NK-92 treated with Interleukin-12 subunit alpha and Interleukin-12 subunit beta, amount 100 ng/mL, for 24 hours (cell line): ENCODE data around the gene DGKB.
"Not testable (repeated sequence)": the region's sequence is repeated elsewhere in the genome, so short reads cannot be mapped to it uniquely, and the experiment has no call there.

Experiments
- DNase-seq: peaks from one replicate; lab custom pipeline; 2025; lab: John Stamatoyannopoulos, UW

The DGKB gene

DNA sequence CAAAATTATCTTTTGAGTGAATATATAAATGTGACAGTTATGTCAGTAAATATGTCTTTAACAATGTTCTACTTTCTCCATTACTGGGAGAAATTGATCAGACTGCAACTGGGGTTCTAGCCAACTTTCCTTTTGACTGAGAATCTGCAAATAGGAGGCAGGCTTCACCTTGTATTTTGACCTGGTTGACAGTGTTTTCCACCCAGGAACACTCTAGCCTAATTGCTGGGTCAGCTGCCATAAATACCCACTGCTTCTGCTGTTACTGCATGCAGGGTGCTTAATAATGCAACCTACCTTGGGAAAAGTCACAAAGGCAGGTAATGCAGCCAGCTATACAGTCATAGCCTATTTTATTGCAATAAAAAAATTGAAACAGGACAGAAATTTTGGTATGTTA, 319.0 kb downstream of the DGKB start:
- DNase-seq, result no peak

DNA sequence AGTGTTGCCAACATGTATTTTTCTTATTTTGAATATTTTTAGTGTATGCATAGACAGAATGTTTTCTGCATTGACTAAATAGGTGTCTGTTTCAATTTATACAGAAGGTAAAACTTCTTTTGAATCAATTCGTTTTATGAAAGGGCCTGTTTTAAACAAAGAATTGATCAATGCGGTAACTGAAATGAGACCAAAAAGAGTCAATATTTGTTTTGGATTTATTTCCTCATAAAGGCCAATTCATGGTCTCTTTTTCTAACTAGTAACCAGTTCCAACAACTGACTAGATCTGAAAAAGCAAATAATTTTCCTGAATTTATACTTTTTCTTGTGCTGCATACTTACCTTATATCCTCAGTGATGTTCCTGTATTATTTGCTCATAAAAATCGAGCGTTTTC, 320.5 kb downstream of the DGKB start:
- no peak for DNase-seq

DNA sequence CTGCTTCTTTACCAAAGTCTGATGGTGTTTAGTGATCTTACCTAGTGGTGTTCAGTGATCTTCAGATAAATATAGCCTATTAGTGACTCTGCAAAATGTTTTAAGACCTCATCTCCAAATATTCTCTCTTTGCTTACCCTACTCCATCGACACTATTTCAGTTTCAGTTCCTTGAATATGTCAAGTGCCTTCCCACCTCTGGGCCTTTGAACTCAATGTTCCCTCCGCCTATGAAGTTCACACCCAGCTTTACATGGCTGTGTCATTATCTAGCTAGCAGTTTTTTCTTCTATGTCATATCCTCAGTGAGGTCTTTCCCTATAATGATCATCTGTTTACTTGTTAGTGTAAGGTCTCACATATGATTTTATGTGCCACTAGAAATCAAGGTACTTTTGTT, 322.6 kb downstream of the DGKB start:
- DNase-seq, result no peak

DNA sequence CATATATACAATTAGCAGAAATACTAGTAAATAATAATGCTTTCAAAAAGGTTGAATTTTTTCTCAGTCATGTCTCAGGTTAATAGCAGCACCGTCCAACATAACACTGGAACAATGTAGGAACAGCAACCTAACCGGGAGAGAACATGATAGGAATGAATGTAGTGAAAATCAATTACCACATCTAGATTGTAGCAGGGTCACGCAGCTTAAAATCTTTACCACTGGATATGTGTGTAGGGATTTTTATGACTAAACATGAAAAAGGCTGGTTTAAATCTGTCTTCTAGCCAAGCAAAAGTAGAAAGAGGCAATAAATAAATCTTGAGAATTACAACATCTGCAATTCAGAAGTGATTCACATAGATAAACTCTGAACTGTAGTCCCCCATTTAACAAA, 326.0 kb downstream of the DGKB start:
- DNase-seq, result no peak

DNA sequence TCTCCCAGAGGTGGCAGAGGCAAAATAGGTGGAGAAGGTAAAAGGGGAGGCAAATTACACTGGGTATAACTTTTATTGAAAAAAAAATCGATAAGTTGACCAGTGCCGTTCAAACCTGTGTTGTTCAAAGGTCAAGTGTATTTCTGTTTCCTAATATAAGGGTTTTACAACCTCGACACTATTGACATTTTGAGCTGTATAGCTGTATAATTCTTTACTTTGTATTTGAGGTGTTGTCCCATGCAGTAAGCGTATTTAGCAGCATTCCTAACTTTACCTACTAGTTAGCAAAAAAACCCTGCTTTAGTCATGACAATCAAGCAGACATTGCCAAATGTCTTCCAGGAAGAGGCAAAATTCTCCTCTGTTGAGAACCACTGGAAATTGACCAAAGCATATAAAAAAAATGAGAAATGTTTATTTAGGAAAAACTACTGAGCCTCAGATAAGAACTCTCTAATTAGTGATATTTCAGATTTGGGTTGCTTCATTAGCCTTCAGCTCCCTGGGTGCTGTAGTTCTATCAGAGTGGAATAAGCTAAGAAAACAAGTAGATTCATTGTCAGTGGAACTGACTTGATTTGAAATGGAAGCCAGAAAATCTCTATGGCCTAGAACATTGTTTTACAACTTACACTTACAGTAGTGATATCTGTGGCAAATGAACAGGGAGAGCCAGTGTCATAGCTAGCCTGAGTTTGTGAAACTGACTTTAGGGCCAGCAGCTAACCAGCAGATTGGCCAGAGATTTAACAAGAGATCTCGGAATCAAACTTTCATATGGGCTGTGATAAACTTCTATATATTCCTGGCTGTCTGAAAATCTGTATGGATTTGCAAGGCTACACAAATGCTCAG, 331.6 kb downstream of the DGKB start:
- no peak for DNase-seq

DNA sequence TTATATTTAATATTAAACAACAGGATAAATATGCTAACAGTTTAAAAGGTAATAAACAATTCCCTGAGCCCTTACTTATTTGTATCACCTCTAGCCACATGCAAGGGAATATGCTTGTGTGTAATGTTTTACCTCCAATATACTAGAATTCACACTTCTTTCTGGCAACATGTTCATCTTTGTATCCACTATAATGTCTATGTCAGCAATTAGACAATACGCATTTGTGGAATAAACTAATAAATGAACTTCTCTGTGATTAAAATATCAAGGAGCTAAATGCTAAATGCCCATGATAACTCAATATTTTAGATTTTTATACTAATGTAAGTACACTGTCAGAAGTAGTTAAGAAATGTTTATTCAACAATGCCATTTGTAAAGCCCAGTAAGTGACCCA, 350.5 kb downstream of the DGKB start:
- DNase-seq, result no peak

DNA sequence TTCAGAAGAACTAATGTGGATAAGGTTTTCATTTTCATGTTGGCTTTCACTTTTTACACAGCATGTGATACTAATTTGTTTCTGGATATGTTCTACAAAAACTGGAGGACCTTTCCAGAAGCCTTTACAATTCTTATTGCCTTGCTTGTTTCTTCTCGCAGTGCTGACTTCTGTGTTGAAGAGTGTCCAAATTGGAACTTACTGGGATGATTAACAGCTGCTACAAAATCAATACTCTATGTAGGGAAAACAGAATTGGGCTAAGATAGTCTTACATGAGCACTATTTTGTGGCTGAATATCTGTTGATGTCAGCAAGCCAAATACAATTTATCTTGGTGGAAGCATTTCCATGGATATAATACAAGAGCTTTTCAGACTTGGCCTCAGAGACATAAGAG, 351.2 kb downstream of the DGKB start:
- no peak for DNase-seq

DNA sequence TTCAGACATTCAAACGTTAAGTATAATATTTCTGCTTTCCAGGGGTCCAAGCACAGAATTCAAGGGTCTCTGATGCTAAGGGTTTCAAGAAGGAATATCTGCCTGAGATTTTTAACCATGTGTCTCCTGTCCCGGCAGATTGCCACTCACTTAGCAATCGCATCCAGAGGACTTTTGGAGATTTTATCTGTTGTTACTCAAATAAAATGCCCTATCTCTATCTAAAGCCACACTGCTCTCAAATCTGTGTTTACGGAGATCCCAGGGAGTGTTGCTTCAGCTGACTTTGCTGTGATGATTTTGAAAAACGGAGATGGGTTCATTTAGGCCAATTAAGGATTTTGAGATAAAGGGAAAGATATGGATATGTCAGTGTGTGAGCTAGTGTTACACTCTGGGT, 359.9 kb downstream of the DGKB start:
- DNase-seq, result no peak

DNA sequence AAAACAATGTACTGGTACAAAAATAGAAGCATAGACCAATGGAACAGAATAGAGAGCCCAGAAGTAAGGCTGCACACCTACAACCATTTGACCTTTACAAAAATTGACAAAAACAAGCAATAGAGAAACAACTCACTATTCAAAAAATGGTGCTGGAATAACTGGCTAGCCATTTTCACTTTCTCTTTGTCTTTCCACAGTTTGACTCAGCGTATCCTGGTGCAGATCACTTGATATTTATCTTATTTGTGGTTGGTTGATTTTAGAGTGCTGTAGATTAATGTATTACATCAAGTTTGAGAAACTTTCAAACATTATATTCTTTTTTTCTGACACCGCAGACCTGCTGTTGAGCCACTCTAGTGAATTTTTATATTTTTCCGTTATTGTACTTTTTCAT, 381.4 kb downstream of the DGKB start:
- DNase-seq, result no peak

DNA sequence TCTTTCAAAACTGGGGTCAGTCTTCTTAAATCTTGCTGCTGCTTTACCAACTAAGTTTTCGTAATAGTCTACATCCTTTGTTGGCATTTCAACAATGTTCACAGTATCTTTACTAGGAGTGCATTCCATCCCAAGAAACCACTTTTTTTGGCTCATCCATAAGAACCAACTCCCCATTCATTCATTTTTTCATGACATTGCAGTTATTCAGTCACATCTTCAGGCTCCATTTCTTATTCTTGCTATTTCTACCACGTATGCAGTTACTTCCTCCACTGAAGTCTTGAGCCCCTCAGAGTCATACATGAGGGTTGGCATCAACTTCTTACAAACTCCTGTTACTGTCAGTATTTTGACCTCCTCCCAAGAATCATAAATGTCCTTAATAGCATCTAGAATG, 392.3 kb downstream of the DGKB start:
- DNase-seq, result no peak

DNA sequence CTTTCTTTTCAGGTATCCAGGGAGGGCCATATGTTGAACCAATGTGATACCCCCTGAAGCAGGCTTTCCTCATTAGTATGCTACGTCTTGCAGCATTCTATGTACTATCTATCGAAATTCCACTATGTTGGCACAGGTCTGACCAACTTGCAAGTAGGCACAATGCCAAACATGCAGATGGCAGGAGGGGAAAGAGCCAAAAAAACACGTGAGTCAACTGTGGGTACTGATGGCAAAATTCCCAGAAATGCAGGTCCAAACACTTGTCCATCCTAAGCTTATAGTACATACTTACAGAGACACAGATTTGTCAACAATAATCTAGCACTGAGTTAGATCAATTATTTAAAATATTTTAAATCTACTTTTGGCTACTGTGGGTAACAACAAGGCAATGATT, 394.9 kb downstream of the DGKB start:
- no peak for DNase-seq

DNA sequence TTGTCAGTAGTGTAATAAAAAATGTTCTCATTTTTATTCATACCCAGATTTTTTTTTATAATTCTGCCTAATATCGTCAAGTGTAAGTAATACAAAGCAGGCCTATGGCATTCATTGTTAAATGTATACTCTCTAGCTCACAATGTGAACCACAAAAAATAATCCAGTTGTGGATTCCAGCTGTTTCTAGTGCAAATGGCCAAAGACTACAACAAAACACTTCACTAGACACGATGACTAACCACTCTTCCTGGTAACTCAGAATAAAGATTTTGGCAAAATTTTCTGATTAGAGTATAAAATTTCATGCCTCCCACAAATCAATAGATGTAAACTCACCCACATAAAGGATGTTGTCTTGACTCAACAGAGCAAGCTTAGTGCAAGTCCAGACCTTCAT, 396.6 kb downstream of the DGKB start:
- DNase-seq, result no peak

DNA sequence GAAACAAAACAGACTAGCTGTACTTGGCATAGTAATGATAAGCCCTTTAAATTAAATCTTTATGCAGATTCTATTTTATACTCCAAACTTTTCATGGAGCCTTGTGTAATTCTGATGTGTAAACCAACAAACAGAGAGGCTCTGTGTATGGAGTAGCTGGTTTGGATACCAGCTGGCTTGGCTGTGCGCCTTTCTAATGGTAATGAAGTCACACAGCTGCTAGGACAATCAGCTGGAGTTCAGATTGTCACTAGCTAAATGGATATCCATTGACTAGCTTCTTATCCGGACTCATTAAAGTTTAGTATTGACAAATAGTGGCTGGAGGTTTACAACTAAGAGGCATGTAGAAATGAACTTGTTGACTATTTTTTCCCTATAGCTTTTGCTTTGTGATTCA, 398.4 kb downstream of the DGKB start:
- DNase-seq, result no peak

DNA sequence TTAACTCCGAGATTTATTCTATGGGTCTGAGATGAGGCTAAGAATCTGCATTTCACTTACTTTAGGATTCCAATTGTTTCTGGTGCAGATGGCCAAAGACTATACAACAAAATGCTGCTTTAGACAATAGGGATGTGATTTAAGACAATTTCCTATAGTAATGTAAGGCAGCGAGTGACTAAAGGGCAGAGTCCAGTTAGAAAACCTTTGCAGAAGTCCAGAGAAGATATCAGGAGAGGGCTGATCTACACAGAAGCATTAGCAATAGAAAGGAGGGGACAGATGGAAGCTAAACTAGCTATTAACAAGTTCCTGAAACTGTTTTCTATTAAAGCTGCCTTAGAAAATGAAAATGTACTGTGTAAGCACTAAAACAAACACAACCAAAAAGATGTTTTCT, 398.9 kb downstream of the DGKB start:
- DNase-seq, result no peak

DNA sequence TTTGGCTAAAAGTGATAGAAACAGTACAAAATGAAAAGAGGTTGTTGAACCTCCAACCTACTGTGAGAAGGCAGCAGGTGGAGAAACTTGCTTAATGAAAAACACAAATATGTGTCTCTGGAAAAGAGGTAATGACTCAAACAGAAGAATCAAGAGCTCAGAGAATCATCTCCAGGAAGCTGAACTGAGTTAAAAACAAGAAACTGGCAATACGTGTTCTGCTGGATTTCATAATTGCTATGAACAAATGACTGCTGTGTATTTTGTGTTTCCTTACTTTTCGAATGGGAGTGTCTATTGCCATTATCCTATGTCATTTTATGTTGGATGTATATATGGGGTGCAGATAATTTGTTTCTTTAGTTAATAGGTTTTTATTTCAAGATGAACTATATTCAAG, 401.1 kb downstream of the DGKB start:
- DNase-seq, result no peak

DNA sequence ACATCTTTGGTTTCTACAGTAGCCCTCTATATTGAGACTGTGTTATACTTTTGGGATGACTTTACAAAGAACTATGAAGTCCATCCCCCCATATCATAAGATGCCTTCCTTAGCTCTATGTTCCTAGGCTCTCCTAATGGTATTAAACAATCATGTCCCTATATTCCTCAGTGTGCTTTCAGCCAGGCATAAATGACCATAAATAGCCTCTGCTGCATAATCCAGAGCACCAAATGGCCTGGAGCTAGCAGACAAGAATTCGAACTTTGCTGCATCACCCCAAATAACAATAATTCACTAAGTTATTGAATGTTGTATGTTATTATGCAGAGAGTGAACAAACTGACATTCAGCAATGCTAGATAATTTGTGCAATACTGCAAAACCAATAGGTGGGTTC, 405.2 kb downstream of the DGKB start:
- DNase-seq, result no peak

DNA sequence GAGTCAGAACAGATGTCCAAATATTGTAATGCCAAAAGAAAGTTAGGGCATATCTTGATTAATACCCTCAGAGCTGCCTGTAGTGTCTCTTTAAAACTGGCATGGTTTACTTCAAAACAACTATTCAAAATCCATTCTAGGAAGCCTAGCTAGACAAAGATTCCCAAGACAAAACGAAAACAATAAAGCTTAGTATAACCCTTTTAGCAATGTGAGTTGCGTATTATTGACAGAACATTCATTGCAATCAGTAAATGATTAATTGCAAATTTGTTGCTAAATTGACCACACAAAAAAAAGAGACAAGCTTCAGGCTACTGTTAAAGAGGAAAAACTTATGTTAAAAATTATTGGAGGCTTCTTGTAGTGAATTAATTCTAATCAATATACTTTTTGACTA, 406.9 kb downstream of the DGKB start:
- no peak for DNase-seq

DNA sequence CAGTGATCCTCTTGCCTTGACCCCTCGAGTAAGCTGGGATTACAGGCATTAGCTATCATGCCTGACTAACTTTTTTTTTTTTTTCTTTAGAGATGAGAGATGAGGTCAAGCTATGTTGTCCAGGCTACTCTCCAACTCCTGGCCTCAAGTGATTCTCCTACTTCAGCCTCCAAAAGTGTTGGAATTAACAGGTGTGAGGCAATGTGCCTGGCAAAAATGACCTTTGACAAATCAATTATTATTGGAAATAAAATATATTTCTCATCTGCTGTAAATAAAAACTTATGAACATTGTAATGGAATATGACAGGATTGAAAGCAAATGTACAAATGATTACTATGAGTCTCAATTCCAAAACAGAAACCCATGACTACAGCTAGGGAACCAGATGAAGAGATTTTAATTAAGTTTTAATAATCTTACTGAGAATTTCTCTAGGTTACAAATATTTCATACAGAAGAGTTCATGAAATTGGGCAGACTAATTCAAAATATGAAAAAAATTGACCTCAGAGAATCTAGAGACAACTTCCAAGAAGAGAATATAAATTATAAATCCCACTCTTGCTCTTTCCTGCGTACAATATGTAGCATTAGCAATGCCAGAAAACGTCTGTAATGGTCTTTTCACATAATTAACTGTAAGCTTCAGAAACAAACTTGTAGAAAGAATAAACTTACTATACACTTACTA, 414.7 kb downstream of the DGKB start:
- DNase-seq, result no peak

DNA sequence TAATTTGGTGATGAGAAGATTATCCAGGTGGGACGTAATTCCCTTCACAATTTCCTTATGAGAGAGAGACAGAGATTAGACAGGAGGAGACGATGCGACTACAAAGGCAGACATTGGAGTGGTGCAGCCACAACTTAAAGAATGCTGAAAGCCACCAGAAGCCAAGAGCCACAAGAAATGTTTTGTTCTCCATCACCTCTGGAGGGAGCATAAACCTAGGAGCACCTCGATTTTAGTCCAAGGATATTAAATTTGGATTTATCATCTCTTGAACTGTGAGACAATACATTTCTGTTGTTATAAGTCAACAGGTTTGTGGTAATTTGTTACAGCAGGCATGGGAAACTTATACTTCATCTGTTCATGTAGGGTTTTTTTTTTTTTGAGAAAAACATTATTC, 418.9 kb downstream of the DGKB start:
- DNase-seq, result no peak

DNA sequence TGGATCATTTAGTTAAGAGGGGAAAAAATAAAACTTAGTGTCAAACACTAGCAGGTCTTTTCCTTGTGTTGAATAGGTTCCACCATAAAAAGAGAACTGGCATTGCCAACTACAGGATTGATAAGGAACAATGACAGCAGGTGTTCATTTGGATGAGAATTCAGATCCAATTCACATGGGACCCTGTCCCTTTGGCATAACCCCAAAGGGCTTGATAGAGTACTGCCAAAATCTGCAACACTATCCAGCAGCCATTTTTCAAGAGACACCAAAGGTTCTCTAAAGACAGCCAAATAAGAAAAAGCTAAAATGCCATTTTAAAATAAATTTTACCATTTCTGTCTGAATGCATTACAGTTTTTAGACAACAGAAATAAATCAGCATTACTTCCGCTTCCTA, 422.3 kb downstream of the DGKB start:
- DNase-seq, result no peak

DNA sequence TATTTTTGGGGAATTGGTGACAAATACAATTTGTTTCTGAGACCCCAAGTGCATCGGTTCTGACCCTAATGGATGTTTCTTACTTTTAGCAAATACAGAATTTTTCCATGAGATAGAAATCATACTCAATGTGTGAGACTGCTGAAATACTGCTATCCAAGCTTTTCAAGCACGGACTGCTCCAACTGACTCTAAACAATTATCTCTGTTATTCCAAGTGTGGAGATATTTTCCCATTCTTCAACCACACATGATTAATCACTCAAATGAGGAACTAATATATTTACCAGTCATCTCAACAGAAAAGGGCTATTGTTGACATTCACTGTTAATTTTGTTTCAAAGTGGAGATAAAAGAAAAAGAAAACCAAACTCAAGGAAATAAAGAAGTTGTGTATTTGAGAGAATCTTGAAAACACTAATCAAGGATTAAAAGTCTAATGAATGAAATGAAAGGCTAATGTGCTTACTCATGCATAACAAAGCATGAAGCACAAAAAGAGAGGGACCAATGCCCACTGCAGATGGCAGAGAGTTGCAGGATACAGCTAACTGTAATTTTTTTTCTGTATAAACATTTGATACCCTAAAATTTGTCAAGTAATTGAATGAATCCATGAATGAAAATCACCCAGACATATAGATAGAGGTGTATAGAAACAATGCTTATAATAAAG, 423.6 kb downstream of the DGKB start:
- no peak for DNase-seq

DNA sequence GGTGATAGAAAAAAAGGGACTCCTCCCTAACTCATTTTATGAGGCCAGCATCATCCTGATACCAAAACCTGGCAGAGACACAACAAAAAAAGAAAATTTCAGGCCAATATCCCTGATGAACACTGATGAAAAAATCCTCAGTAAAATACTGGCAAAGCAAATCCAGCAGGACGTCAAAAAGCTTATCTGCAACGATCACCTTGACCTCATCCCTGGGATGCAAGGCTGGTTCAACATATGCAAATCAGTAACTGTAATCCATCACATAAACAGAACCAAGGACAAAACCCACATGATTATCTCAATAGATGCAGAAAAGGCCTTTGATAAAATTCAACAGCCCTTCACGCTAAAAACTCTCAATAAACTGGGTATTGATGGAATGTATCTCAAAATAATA, 440.8 kb downstream of the DGKB start:
- DNase-seq, result not testable (repeated sequence)

DNA sequence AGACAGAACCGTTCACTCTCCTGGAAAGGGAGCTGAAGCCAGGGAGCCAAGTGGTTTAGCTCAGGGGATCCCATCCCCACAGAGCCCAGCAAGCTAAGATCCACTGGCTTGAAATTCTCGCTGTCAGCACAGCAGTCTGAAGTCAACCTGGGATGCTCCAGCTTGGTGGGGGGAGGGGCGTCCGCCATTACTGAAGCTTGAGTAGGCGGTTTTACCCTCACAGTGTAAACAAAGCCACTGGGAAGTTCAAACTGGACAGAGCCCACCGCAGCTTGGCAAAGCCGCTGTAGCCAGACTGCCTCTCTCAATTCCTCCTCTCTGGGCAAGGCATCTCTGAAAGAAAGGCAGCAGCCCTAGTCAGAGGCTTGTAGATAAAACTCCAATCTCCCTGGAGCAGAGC, 443.7 kb downstream of the DGKB start:
- DNase-seq, result not testable (repeated sequence)
